ENCODE results near the gene PDIA6. TPM values are rescaled to one million over a fixed set of nuclear protein-coding genes. Genes with fewer than 3 reads are reported as not detected.

Gene PDIA6
- total RNA-seq, 2 experiments from 2014 or later = 25.5 to 26.3 TPM

DNA sequence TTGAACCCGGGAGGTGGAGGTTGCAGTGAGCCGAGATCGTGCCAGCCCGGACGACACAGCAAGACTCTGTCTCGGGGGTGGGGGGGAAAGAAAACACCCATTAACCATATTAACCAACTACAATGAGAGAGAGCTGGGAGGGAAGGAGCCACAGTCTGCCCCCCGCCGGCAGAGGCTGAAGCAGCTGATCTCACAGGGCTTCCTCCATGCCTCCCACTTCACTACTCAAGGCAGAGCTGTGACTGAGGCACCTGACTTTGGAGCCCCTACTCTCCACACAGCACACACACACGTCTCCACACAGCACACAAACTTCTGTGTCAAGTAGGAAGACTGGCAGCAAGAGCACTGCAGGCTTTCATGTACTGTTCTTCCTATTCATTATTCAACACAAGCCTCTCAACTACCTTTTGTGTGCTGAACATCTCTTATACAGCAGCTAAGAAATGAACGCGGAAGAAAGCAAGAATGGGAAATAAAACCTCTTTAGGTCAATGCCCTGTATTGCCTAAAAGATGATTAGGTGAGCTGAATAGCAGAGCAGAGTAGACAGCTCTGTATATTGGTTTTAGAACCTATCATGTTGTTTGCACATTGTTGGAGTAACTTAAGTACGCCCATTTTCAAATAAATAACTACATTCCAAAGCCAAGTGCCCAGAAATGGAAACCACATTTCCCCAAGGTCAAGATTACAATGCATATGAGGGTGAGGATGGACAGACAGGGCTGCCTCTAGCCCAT lies 26.2 kb downstream of the PDIA6 start:
- DNase-seq = no peak
- Histone ChIP-seq H3K4me1 (ENCODE audit: insufficient read depth, low read length) (peaks cover 10% of the 10 kb centered on the region), H3K4me3 (ENCODE audit: low read length) (no peak overlapping the region), H3K9me3 (ENCODE audit: control insufficient read depth in 1 of 2, insufficient read depth in 1 of 2, low read length in 2 of 2) (no peaks in the 10 kb centered on the region), H3K36me3 (ENCODE audit: insufficient read depth, low read length) (peaks cover 90% of the 10 kb centered on the region), H3K27ac (ENCODE audit: low read depth in 1 of 2, low read length in 2 of 2) (no peak overlapping the region), H3K27me3 (ENCODE audit: control insufficient read depth in 1 of 2, insufficient read depth in 2 of 2, low read length in 2 of 2) (no peaks in the 10 kb centered on the region)
- Mint-ChIP-seq H3K4me3 (no peak overlapping the region), H3K36me3 (ENCODE audit: low read depth) (peaks cover 99% of the 10 kb centered on the region), H3K27ac (no peak overlapping the region), H3K9me3 (no peaks in the 10 kb centered on the region), H3K4me1 (ENCODE audit: low read depth) (peaks cover 13% of the 10 kb centered on the region), H3K27me3 (no peaks in the 10 kb centered on the region)
- CTCF ChIA-PET = no interaction called here
- intact Hi-C loops (cut with DNase I, micrococcal nuclease) = no loop called here
- TF ChIP-seq CTCF (IDR thresholded peaks at IDR 0.05) = no peak
- POLR2A ChIA-PET = no interaction called here
- no peak for ATAC-seq (ENCODE audit: poor library complexity)

GRCh38 chr2:10785260-10785659 lies 27.3 kb downstream of the PDIA6 start:
- H3K36me3 ChIP-seq (ENCODE audit: insufficient read depth, low read length) = peaks cover 92% of the 10 kb centered on the region
- Mint-ChIP-seq H3K4me3 (no peak overlapping the region), H3K27me3 (no peaks in the 10 kb centered on the region), H3K27ac (no peak overlapping the region), H3K4me1 (ENCODE audit: low read depth) (peaks cover 3% of the 10 kb centered on the region), H3K9me3 (no peaks in the 10 kb centered on the region), H3K36me3 (ENCODE audit: low read depth) (peaks cover 91% of the 10 kb centered on the region)
- H3K9me3 ChIP-seq (ENCODE audit: control insufficient read depth in 1 of 2, insufficient read depth in 1 of 2, low read length in 2 of 2) = no peaks in the 10 kb centered on the region
- no peak overlapping the region for H3K27ac ChIP-seq (ENCODE audit: low read depth in 1 of 2, low read length in 2 of 2)
- H3K27me3 ChIP-seq (ENCODE audit: control insufficient read depth in 1 of 2, insufficient read depth in 2 of 2, low read length in 2 of 2) = no peaks in the 10 kb centered on the region
- no peak overlapping the region for H3K4me3 ChIP-seq (ENCODE audit: low read length)
- H3K4me1 ChIP-seq (ENCODE audit: insufficient read depth, low read length) = peaks cover 4% of the 10 kb centered on the region
- intact Hi-C loops (cut with DNase I, micrococcal nuclease) = no loop called here
- no peak for TF ChIP-seq CTCF (IDR thresholded peaks at IDR 0.05)
- no peak for ATAC-seq (ENCODE audit: poor library complexity)
- ChIA-PET POLR2A (no interaction called here), CTCF (interaction anchor here (1.9 kb wide), 1 partner anchor 47 kb away, joined by 5 read pairs; no protein-coding TSS in a partner anchor)
- no peak for DNase-seq

DNA sequence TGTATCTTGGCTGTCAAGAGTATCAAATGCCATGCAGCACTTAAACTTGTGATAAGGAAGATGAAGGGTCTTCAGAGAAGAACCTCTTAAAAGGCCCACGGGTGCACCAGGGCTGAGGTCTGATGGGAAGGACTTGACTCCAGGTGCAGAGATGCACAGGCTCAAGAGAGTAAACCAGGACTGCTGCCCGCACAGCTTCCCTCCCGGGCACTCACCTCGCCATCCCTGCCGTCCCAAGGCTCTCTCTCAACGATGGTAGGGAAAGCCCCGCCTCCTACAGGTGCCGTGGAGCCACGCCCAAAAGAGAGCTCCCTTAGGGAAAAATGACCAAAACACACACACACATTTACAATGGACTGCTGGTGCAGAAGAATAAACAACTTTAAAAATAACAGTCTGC lies 27.9 kb downstream of the PDIA6 start:
- ChIA-PET CTCF (interaction anchor here (1.9 kb wide), 1 partner anchor 48 kb away, joined by 5 read pairs; no protein-coding TSS in a partner anchor), POLR2A (no interaction called here)
- ATAC-seq (ENCODE audit: poor library complexity) (no peak), DNase-seq (no peak)
- peaks cover 90% of the 10 kb centered on the region for H3K36me3 ChIP-seq (ENCODE audit: insufficient read depth, low read length)
- H3K9me3 ChIP-seq (ENCODE audit: control insufficient read depth in 1 of 2, insufficient read depth in 1 of 2, low read length in 2 of 2) = no peaks in the 10 kb centered on the region
- intact Hi-C loops (cut with DNase I, micrococcal nuclease) = no loop called here
- H3K27ac ChIP-seq (ENCODE audit: low read depth in 1 of 2, low read length in 2 of 2) = no peak overlapping the region
- no peaks in the 10 kb centered on the region for H3K27me3 ChIP-seq (ENCODE audit: control insufficient read depth in 1 of 2, insufficient read depth in 2 of 2, low read length in 2 of 2)
- no peak for TF ChIP-seq CTCF (IDR thresholded peaks at IDR 0.05)
- H3K4me3 Mint-ChIP-seq = no peak overlapping the region
- H3K27me3 Mint-ChIP-seq = no peaks in the 10 kb centered on the region
- H3K9me3 Mint-ChIP-seq = no peaks in the 10 kb centered on the region
- H3K27ac Mint-ChIP-seq = no peak overlapping the region
- H3K36me3 Mint-ChIP-seq (ENCODE audit: low read depth) = peaks cover 91% of the 10 kb centered on the region
- no peaks in the 10 kb centered on the region for H3K4me1 Mint-ChIP-seq (ENCODE audit: low read depth)
- no peaks in the 10 kb centered on the region for H3K4me1 ChIP-seq (ENCODE audit: insufficient read depth, low read length)
- no peak overlapping the region for H3K4me3 ChIP-seq (ENCODE audit: low read length)
